ENCODE data around the gene MYO16. TPM values are rescaled to one million over a fixed set of nuclear protein-coding genes. Genes with fewer than 3 reads are reported as not detected.

The MYO16 gene
- polyA plus RNA-seq, 1 donor from 2014 or later = 2.5 TPM

DNA sequence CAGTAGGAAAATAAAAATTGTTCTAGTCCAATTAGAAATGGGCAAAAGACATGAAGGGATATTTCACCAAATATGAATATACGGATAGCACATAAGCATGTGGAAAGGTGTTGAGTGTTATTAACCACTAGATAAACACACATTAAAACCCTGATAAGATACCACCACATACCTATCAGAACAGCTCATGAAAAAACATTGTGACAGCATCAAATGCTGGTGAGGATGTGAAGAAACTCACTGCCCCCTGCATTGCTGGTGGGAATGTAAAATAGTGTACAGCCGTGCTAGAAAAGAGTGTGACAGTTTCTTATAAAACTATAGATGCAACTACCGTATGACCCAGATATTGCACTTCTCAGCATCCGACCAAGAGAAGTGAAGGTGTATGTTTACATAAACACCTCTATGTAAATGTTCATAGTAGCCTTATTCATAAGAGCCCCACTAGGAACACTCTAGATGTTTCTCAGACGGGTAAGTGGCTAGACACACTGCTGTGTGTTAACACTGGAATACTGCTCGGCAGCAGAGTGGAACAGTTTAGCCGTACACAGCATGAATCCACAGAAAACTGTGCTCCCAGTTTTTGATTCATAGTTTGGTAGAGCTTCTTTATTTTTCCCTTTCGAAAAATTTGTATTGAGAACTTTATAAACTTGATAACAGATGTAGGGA is 321.1 kb downstream of the MYO16 start:
- no peaks in the 10 kb centered on the region for H3K9me2 ChIP-seq (ENCODE audit: insufficient read depth, low read length)
- no peak overlapping the region for H3K27ac ChIP-seq (ENCODE audit: low read length)
- TF ChIP-seq RAD21 (conservative IDR thresholded peaks at IDR 0.05) (no peak), TAF1 (IDR thresholded peaks at IDR 0.05; ENCODE audit: low read depth) (no peak)

DNA sequence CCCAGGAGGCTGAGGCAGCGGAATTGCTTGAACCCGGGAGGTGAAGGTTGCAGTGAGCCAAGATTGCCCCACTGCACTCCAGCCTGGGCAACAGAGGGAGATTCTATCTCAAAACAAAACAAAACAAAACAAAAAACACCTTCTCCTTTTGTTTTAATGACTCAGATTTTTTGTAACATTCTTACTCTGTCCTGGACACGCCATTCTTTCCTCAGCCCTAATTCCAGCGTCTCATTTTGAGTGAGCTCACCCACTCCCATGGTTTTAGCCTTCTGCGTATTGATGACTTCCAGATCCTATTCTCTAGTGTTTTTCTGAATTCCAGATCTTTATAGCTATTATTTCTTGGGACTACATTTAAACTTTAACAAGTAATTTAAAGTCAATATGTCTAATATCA is 326.3 kb downstream of the MYO16 start:
- H3K36me3 ChIP-seq (ENCODE audit: insufficient read depth, low read length) = no peaks in the 10 kb centered on the region
- no peak overlapping the region for H3K4me2 ChIP-seq (ENCODE audit: low read length)
- H3K9ac ChIP-seq (ENCODE audit: low read length) = no peak overlapping the region
- H4K20me1 ChIP-seq (ENCODE audit: insufficient read depth) = no peaks in the 10 kb centered on the region
- H3K27me3 ChIP-seq (ENCODE audit: insufficient read depth, low read depth, low read length) = no peaks in the 10 kb centered on the region
- H3K9me2 ChIP-seq (ENCODE audit: insufficient read depth, low read length) = no peaks in the 10 kb centered on the region
- H3K27ac ChIP-seq (ENCODE audit: low read length) = no peak overlapping the region
- no peak overlapping the region for H3K4me3 ChIP-seq (ENCODE audit: low read length)
- H3K9me3 ChIP-seq (ENCODE audit: low read length) = no peaks in the 10 kb centered on the region
- no peaks in the 10 kb centered on the region for H3K79me2 ChIP-seq (replicated peaks; ENCODE audit: insufficient read depth, low read length)
- H3F3A ChIP-seq (ENCODE audit: insufficient read depth, low read length, poor library complexity, severe bottlenecking) = no peaks in the 10 kb centered on the region
- TF ChIP-seq MXI1 (conservative IDR thresholded peaks at IDR 0.05; ENCODE audit: poor library complexity, severe bottlenecking) (no peak), EP300 (conservative IDR thresholded peaks at IDR 0.05; ENCODE audit: poor library complexity, severe bottlenecking) (no peak), POLR2AphosphoS5 (IDR thresholded peaks at IDR 0.05) (no peak)
- TF ChIP-seq, protein P1, sequence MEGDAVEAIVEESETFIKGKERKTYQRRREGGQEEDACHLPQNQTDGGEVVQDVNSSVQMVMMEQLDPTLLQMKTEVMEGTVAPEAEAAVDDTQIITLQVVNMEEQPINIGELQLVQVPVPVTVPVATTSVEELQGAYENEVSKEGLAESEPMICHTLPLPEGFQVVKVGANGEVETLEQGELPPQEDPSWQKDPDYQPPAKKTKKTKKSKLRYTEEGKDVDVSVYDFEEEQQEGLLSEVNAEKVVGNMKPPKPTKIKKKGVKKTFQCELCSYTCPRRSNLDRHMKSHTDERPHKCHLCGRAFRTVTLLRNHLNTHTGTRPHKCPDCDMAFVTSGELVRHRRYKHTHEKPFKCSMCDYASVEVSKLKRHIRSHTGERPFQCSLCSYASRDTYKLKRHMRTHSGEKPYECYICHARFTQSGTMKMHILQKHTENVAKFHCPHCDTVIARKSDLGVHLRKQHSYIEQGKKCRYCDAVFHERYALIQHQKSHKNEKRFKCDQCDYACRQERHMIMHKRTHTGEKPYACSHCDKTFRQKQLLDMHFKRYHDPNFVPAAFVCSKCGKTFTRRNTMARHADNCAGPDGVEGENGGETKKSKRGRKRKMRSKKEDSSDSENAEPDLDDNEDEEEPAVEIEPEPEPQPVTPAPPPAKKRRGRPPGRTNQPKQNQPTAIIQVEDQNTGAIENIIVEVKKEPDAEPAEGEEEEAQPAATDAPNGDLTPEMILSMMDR (IDR thresholded peaks at IDR 0.05; ENCODE audit: poor library complexity, severe bottlenecking) = no peak
- TF ChIP-seq, protein P2, sequence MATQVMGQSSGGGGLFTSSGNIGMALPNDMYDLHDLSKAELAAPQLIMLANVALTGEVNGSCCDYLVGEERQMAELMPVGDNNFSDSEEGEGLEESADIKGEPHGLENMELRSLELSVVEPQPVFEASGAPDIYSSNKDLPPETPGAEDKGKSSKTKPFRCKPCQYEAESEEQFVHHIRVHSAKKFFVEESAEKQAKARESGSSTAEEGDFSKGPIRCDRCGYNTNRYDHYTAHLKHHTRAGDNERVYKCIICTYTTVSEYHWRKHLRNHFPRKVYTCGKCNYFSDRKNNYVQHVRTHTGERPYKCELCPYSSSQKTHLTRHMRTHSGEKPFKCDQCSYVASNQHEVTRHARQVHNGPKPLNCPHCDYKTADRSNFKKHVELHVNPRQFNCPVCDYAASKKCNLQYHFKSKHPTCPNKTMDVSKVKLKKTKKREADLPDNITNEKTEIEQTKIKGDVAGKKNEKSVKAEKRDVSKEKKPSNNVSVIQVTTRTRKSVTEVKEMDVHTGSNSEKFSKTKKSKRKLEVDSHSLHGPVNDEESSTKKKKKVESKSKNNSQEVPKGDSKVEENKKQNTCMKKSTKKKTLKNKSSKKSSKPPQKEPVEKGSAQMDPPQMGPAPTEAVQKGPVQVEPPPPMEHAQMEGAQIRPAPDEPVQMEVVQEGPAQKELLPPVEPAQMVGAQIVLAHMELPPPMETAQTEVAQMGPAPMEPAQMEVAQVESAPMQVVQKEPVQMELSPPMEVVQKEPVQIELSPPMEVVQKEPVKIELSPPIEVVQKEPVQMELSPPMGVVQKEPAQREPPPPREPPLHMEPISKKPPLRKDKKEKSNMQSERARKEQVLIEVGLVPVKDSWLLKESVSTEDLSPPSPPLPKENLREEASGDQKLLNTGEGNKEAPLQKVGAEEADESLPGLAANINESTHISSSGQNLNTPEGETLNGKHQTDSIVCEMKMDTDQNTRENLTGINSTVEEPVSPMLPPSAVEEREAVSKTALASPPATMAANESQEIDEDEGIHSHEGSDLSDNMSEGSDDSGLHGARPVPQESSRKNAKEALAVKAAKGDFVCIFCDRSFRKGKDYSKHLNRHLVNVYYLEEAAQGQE (IDR thresholded peaks at IDR 0.05; ENCODE audit: borderline replicate concordance) = no peak
- no peak overlapping the region for H2AFZ ChIP-seq (ENCODE audit: low read depth, low read length)

More for the DNA sequence above, 321.1 kb downstream of the MYO16 start:
- Histone ChIP-seq H3F3A (ENCODE audit: insufficient read depth, low read length, poor library complexity, severe bottlenecking) (no peaks in the 10 kb centered on the region), H3K9me3 (ENCODE audit: low read length) (no peaks in the 10 kb centered on the region), H3K9ac (ENCODE audit: low read length) (no peak overlapping the region), H3K36me3 (ENCODE audit: insufficient read depth, low read length) (no peaks in the 10 kb centered on the region), H4K20me1 (ENCODE audit: insufficient read depth) (no peaks in the 10 kb centered on the region), H2AFZ (ENCODE audit: low read depth, low read length) (no peak overlapping the region), H3K27me3 (ENCODE audit: insufficient read depth, low read depth, low read length) (no peaks in the 10 kb centered on the region), H3K4me2 (ENCODE audit: low read length) (no peak overlapping the region), H3K79me2 (replicated peaks; ENCODE audit: insufficient read depth, low read length) (no peaks in the 10 kb centered on the region), H3K4me3 (ENCODE audit: low read length) (no peak overlapping the region)

DNA sequence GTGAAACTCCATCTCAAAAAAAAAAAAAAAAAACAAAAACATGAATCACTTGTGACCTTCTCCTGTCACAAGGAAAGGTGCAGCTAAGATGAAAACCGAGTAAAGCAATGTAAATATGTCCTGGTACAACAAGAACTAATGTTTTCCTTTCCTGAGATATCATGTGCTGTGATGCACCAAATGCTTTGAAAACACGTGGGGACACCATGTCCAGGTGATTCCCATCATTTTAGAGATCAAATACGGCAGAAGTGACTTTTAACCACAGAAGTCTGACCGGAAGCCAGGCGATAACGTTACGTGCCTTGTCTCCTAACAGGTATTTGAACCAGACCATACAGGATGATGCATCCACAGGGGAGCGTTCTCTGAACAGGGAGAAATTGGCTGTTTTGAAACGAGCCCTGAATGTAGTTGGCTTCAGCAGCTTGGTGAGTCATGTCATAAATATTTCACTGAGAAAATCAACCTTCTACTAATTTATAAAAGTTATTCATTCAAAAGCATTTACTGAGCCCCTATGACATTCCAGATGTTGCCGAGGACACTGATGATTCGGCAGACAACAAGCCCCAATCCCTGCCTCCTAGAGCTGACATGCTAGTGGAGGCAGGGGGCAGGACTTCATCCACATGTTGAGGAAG is 328.1 kb downstream of the MYO16 start:
- H3K4me2 ChIP-seq (ENCODE audit: low read length) = no peak overlapping the region
- H3K9me2 ChIP-seq (ENCODE audit: insufficient read depth, low read length) = no peaks in the 10 kb centered on the region
- H3F3A ChIP-seq (ENCODE audit: insufficient read depth, low read length, poor library complexity, severe bottlenecking) = no peaks in the 10 kb centered on the region
- H3K79me2 ChIP-seq (replicated peaks; ENCODE audit: insufficient read depth, low read length) = no peaks in the 10 kb centered on the region
- no peaks in the 10 kb centered on the region for H4K20me1 ChIP-seq (ENCODE audit: insufficient read depth)
- no peak overlapping the region for H3K4me3 ChIP-seq (ENCODE audit: low read length)
- no peak overlapping the region for H2AFZ ChIP-seq (ENCODE audit: low read depth, low read length)
- H3K9ac ChIP-seq (ENCODE audit: low read length) = no peak overlapping the region
- no peaks in the 10 kb centered on the region for H3K9me3 ChIP-seq (ENCODE audit: low read length)
- no peaks in the 10 kb centered on the region for H3K36me3 ChIP-seq (ENCODE audit: insufficient read depth, low read length)
- TF ChIP-seq, protein P2 (IDR thresholded peaks at IDR 0.05; ENCODE audit: borderline replicate concordance) = no peak
- TF ChIP-seq EZH2 (IDR thresholded peaks at IDR 0.05; ENCODE audit: borderline replicate concordance, insufficient read depth, low read length, poor library complexity, severe bottlenecking) = no peak
- TF ChIP-seq POLR2AphosphoS5 (IDR thresholded peaks at IDR 0.05) = no peak
- no peak for TF ChIP-seq SMC3 (conservative IDR thresholded peaks at IDR 0.05; ENCODE audit: poor library complexity)
- TF ChIP-seq TAF1 (IDR thresholded peaks at IDR 0.05; ENCODE audit: low read depth) = no peak
- TF ChIP-seq EP300 (conservative IDR thresholded peaks at IDR 0.05; ENCODE audit: poor library complexity, severe bottlenecking) = no peak
- H3K27me3 ChIP-seq (ENCODE audit: insufficient read depth, low read depth, low read length) = no peaks in the 10 kb centered on the region
- H3K27ac ChIP-seq (ENCODE audit: low read length) = no peak overlapping the region

All from neural cell (in vitro differentiated cells).